ENCODE results near the gene GSTCD. TPM values are rescaled to one million over a fixed set of nuclear protein-coding genes. Genes with fewer than 3 reads are reported as not detected.
"Not testable (repeated sequence)": the region's sequence is repeated elsewhere in the genome, so short reads cannot be mapped to it uniquely, and the experiment has no call there.

The GSTCD gene
- total RNA-seq, 1 experiment from 2014 or later, result 21.3 TPM

DNA sequence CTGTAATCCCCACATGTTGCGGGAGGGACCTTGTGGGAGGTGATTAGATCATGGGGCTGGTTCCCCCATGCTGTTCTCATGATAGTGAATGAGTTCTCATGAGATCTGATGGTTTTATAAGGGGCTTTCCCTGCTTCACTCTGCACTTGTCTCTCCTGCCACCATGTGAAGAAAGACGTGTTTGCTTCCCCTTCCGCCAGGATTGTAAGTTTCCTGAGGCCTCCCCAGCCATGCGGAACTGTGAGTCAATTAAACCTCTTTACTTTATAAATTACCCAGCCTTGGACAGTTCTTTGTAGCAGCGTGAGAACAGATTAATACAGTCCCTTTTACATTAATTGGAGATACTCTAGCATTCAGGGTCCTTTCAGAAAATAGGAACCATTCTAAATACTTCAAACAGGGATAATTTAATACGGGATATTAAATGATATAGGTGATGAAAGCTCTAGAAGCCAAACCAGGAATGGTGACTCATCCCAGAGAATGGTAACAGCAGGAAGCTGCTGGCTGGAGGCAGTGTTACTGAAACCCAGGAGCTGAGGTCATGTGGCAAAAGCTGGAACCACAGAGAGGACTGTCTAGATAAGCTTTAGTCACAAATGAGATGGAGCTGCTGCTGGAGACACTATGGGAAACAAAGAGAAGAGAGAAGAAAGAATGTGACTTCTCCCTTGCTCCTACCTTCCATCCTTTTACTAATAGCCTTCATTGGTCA lies 57.3 kb downstream of the GSTCD start:
- Mint-ChIP-seq H3K27me3 (ENCODE audit: insufficient read depth, unreplicated experiment) (no peaks in the 10 kb centered on the region), H3K4me1 (ENCODE audit: low read depth, unreplicated experiment) (no peaks in the 10 kb centered on the region), H3K9me3 (ENCODE audit: unreplicated experiment) (no peaks in the 10 kb centered on the region), H3K36me3 (ENCODE audit: insufficient read depth, unreplicated experiment) (peaks cover 8% of the 10 kb centered on the region), H3K4me3 (ENCODE audit: unreplicated experiment) (no peak overlapping the region), H3K27ac (ENCODE audit: unreplicated experiment) (no peak overlapping the region)
- intact Hi-C loops (cut with micrococcal nuclease; ENCODE audit: unreplicated experiment), result no loop called here
- no peak for DNase-seq
- CTCF ChIA-PET, result no interaction called here
- no TSS peak for BruUV-seq (replicated peaks)
- Histone ChIP-seq H3K4me1 (no peaks in the 10 kb centered on the region), H3K9me3 (no peaks in the 10 kb centered on the region), H3K27me3 (replicated peaks; ENCODE audit: control insufficient read depth, insufficient read depth, low read length) (no peaks in the 10 kb centered on the region), H3K36me3 (ENCODE audit: control insufficient read depth, insufficient read depth, low read length) (no peaks in the 10 kb centered on the region), H3K4me3 (ENCODE audit: low read depth, low read length) (no peak overlapping the region)
- TF ChIP-seq CTCF (IDR thresholded peaks at IDR 0.05; ENCODE audit: insufficient read depth in 1 of 2, low read depth in 1 of 2, low read length in 1 of 2, severe bottlenecking in 1 of 2, unreplicated experiment in 1 of 2), result no peak
- POLR2A ChIA-PET, result no interaction called here

GRCh38 chr4:105767579-105767978 lies 59.0 kb downstream of the GSTCD start:
- no peak for TF ChIP-seq CTCF (IDR thresholded peaks at IDR 0.05; ENCODE audit: insufficient read depth in 1 of 2, low read depth in 1 of 2, low read length in 1 of 2, severe bottlenecking in 1 of 2, unreplicated experiment in 1 of 2)
- Mint-ChIP-seq H3K36me3 (ENCODE audit: insufficient read depth, unreplicated experiment) (peaks cover 12% of the 10 kb centered on the region), H3K4me3 (ENCODE audit: unreplicated experiment) (no peak overlapping the region), H3K9me3 (ENCODE audit: unreplicated experiment) (no peaks in the 10 kb centered on the region), H3K27ac (ENCODE audit: unreplicated experiment) (no peak overlapping the region), H3K4me1 (ENCODE audit: low read depth, unreplicated experiment) (no peaks in the 10 kb centered on the region), H3K27me3 (ENCODE audit: insufficient read depth, unreplicated experiment) (no peaks in the 10 kb centered on the region)
- no peaks in the 10 kb centered on the region for H3K27me3 ChIP-seq (replicated peaks; ENCODE audit: control insufficient read depth, insufficient read depth, low read length)
- ChIA-PET CTCF (no interaction called here), POLR2A (no interaction called here)
- no TSS peak for BruUV-seq (replicated peaks)
- intact Hi-C loops (cut with micrococcal nuclease; ENCODE audit: unreplicated experiment), result no loop called here
- H3K36me3 ChIP-seq (ENCODE audit: control insufficient read depth, insufficient read depth, low read length), result no peaks in the 10 kb centered on the region
- DNase-seq, result peak in 1 of 2 experiments; percentile 9
- H3K4me3 ChIP-seq (ENCODE audit: low read depth, low read length), result no peak overlapping the region
- no peaks in the 10 kb centered on the region for H3K4me1 ChIP-seq
- no peaks in the 10 kb centered on the region for H3K9me3 ChIP-seq

- H3K27me3 ChIP-seq (replicated peaks; ENCODE audit: control insufficient read depth, insufficient read depth, low read length); H3K4me1 Mint-ChIP-seq (ENCODE audit: low read depth, unreplicated experiment); H3K4me3 ChIP-seq (ENCODE audit: low read depth, low read length); H3K27ac Mint-ChIP-seq (ENCODE audit: unreplicated experiment); DNase-seq; CTCF ChIA-PET; H3K9me3 Mint-ChIP-seq (ENCODE audit: unreplicated experiment); BruUV-seq (replicated peaks); H3K4me1 ChIP-seq; H3K27me3 Mint-ChIP-seq (ENCODE audit: insufficient read depth, unreplicated experiment); H3K36me3 ChIP-seq (ENCODE audit: control insufficient read depth, insufficient read depth, low read length); H3K4me3 Mint-ChIP-seq (ENCODE audit: unreplicated experiment); H3K9me3 ChIP-seq; POLR2A ChIA-PET; intact Hi-C loops (cut with micrococcal nuclease; ENCODE audit: unreplicated experiment): not testable (repeated sequence)
- peaks cover 12% of the 10 kb centered on the region for H3K36me3 Mint-ChIP-seq (ENCODE audit: insufficient read depth, unreplicated experiment)
These were observed 61.9 kb downstream of the GSTCD start for GRCh38 chr4:105770524-105770923.

GRCh38 chr4:105772065-105772464 lies 63.5 kb downstream of the GSTCD start:
- H3K4me1 Mint-ChIP-seq (ENCODE audit: low read depth, unreplicated experiment); H3K27me3 Mint-ChIP-seq (ENCODE audit: insufficient read depth, unreplicated experiment); H3K36me3 Mint-ChIP-seq (ENCODE audit: insufficient read depth, unreplicated experiment); H3K36me3 ChIP-seq (ENCODE audit: control insufficient read depth, insufficient read depth, low read length); H3K27me3 ChIP-seq (replicated peaks; ENCODE audit: control insufficient read depth, insufficient read depth, low read length); POLR2A ChIA-PET; H3K9me3 ChIP-seq; H3K4me1 ChIP-seq; DNase-seq; BruUV-seq (replicated peaks); H3K9me3 Mint-ChIP-seq (ENCODE audit: unreplicated experiment); H3K4me3 Mint-ChIP-seq (ENCODE audit: unreplicated experiment); H3K27ac Mint-ChIP-seq (ENCODE audit: unreplicated experiment); intact Hi-C loops (cut with micrococcal nuclease; ENCODE audit: unreplicated experiment); CTCF ChIA-PET; H3K4me3 ChIP-seq (ENCODE audit: low read depth, low read length): not testable (repeated sequence)

- BruUV-seq (replicated peaks); H3K9me3 Mint-ChIP-seq (ENCODE audit: unreplicated experiment); H3K4me3 ChIP-seq (ENCODE audit: low read depth, low read length); H3K27me3 Mint-ChIP-seq (ENCODE audit: insufficient read depth, unreplicated experiment); POLR2A ChIA-PET; H3K27ac Mint-ChIP-seq (ENCODE audit: unreplicated experiment); DNase-seq; H3K4me1 ChIP-seq; H3K36me3 Mint-ChIP-seq (ENCODE audit: insufficient read depth, unreplicated experiment); H3K27me3 ChIP-seq (replicated peaks; ENCODE audit: control insufficient read depth, insufficient read depth, low read length); H3K4me1 Mint-ChIP-seq (ENCODE audit: low read depth, unreplicated experiment); H3K36me3 ChIP-seq (ENCODE audit: control insufficient read depth, insufficient read depth, low read length); H3K4me3 Mint-ChIP-seq (ENCODE audit: unreplicated experiment); CTCF ChIA-PET; intact Hi-C loops (cut with micrococcal nuclease; ENCODE audit: unreplicated experiment); H3K9me3 ChIP-seq: not testable (repeated sequence)
These were observed 67.3 kb downstream of the GSTCD start for GRCh38 chr4:105775760-105776415.
